HepG2 (cell line): Measurements from ENCODE around the gene GEMIN2. TPM values are rescaled to one million over a fixed set of nuclear protein-coding genes. Genes with fewer than 3 reads are reported as not detected.

ENCODE experiments used
- ATAC-seq: fragments of 200-7000 bp; cut with Tn5 transposase; 3 replicates; pipeline ENCODE4 v1.9.1; 2020; ENCODE audit warnings: mild to moderate bottlenecking, moderate library complexity
- BruUV-seq: library from RNA; stranded (reverse); fragments of 400-500 nt; replicated peaks from 2 replicates; lab custom pipeline; 2021; lab: Mats Ljungman, UMichigan
- CTCF ChIA-PET: fragments of 300-600 bp; formaldehyde crosslinking; extraction: SDS; loops from one replicate; lab custom pipeline; 2021; ENCODE audit warnings: low total read pairs, inconsistent platforms, low intra/inter-chr PET ratio; lab: Yijun Ruan, JAX
- POLR2A ChIA-PET: fragments of 350-600 bp; sonication (Branson Sonifier 250); formaldehyde crosslinking; loops from one replicate; lab custom pipeline; 2020; ENCODE audit warnings: antibody characterized with exemption, inconsistent platforms; lab: Yijun Ruan, JAX
- DNase-seq: peaks from one replicate; pipeline ENCODE4 v3.0.0-alpha.2; 2015; ENCODE audit warnings: low spot score
- FAIRE-seq: peaks from 3 replicates; lab custom pipeline; 2011; peaks lifted over from hg19 to GRCh38; lab: Jason Lieb, UNC
- H2AFZ ChIP-seq: one replicate; pipeline ENCODE4 v1.6.1; 2011; ENCODE audit warnings: low read length, inconsistent platforms
- H3K27ac ChIP-seq: fragments of 300-600 bp; 3 replicates; pipeline ENCODE4 v1.8.0; 2011; ENCODE audit warnings: mixed run types, mild to moderate bottlenecking, mixed read lengths, low read length, inconsistent platforms; ENCODE audit not compliant: insufficient read depth; ENCODE audit errors: extremely low read length
- H3K27me3 ChIP-seq, 2 experiments: fragments of 200-600 bp in 1 of 2; 2 replicates in 1 of 2; 3 replicates in 1 of 2; pipeline versions ENCODE4 v1.6.0 to v1.8.0; 2011; ENCODE audit warnings: low read length in 2 of 2, mild to moderate bottlenecking in 2 of 2, moderate library complexity in 2 of 2, inconsistent platforms in 1 of 2; ENCODE audit not compliant: insufficient read depth in 2 of 2, control insufficient read depth in 1 of 2
- H3K36me3 ChIP-seq, 2 experiments: fragments of 200-600 bp in 1 of 2; replicated peaks in 1 of 2; 2 replicates in 1 of 2; 3 replicates in 1 of 2; pipeline versions ENCODE4 v1.5.1 to v1.8.0; 2011; ENCODE audit warnings: low read length in 2 of 2, inconsistent platforms in 1 of 2; ENCODE audit not compliant: insufficient read depth in 2 of 2, control insufficient read depth in 1 of 2
- H3K4me1 ChIP-seq: 2 replicates; pipeline ENCODE4 v1.5.1; 2012; ENCODE audit warnings: low read length, inconsistent platforms; ENCODE audit not compliant: insufficient read depth
- H3K4me2 ChIP-seq: 2 replicates; pipeline ENCODE4 v1.6.0; 2011; ENCODE audit warnings: low read depth, low read length, inconsistent platforms
- H3K4me3 ChIP-seq, 3 experiments: fragments of 200-600 bp in 1 of 3; sonication (generic), shearing (Covaris generic) in 1 of 3; replicated peaks in 1 of 3; 2 replicates each; pipeline ENCODE4 v1.5.1; 2011 to 2016; ENCODE audit warnings: low read length in 3 of 3, inconsistent platforms in 2 of 3, low read depth in 2 of 3, mild to moderate bottlenecking in 2 of 3, control low read depth in 1 of 3, mixed read lengths in 1 of 3; ENCODE audit not compliant: insufficient read depth in 1 of 3
- H3K79me2 ChIP-seq: one replicate; pipeline ENCODE4 v1.6.1; 2011; ENCODE audit warnings: low read length, inconsistent platforms; ENCODE audit not compliant: insufficient read depth
- H3K9ac ChIP-seq: 2 replicates; pipeline ENCODE4 v1.6.0; 2011; ENCODE audit warnings: mild to moderate bottlenecking, low read depth, low read length, inconsistent platforms; ENCODE audit not compliant: insufficient read depth
- H3K9me3 ChIP-seq: 2 replicates; pipeline ENCODE4 v1.5.1; 2012; ENCODE audit warnings: mild to moderate bottlenecking, low read length
- H4K20me1 ChIP-seq: 2 replicates; pipeline ENCODE4 v1.6.0; 2011; ENCODE audit warnings: inconsistent platforms, mild to moderate bottlenecking, low read length, moderate library complexity; ENCODE audit not compliant: insufficient read depth
- ARNTL ChIP-seq: sonication (generic); formaldehyde crosslinking; IDR thresholded peaks from 2 replicates; pipeline ENCODE4 v1.4.0; 2020; ENCODE audit warnings: mild to moderate bottlenecking, missing genetic modification reagents
- CEBPB ChIP-seq: IDR thresholded peaks from 2 replicates; pipeline ENCODE4 v1.6.1; 2011; ENCODE audit warnings: low read depth, low read length, improper control_type of control experiment, borderline replicate concordance
- HNF4A ChIP-seq: sonication (generic); formaldehyde crosslinking; IDR thresholded peaks from 2 replicates; pipeline ENCODE4 v1.4.0; 2020; ENCODE audit warnings: missing genetic modification reagents
- MEIS1 ChIP-seq: sonication (generic); formaldehyde crosslinking; IDR thresholded peaks from 2 replicates; pipeline ENCODE4 v1.9.0; 2021; ENCODE audit warnings: mild to moderate bottlenecking, missing genetic modification reagents, moderate library complexity, borderline replicate concordance
- MIER2 ChIP-seq: IDR thresholded peaks from 2 replicates; pipeline ENCODE4 v1.6.1; 2016; ENCODE audit warnings: missing biosample characterization, missing genetic modification reagents
- NFKBIZ ChIP-seq: IDR thresholded peaks from 2 replicates; pipeline ENCODE4 v1.6.1; 2018; ENCODE audit warnings: missing genetic modification reagents, missing compliant biosample characterization
- NPAS2 ChIP-seq: sonication (generic); formaldehyde crosslinking; IDR thresholded peaks from 2 replicates; pipeline ENCODE4 v1.8.0; 2022; ENCODE audit warnings: mild to moderate bottlenecking, missing genetic modification reagents, borderline replicate concordance
- PPARG ChIP-seq: conservative IDR thresholded peaks from 2 replicates; pipeline ENCODE4 v1.6.1; 2016; ENCODE audit warnings: missing biosample characterization, missing genetic modification reagents
- ZKSCAN8 ChIP-seq: IDR thresholded peaks from 2 replicates; pipeline ENCODE4 v1.6.1; 2016; ENCODE audit warnings: borderline replicate concordance, missing genetic modification reagents, missing compliant biosample characterization
- ZNF326 ChIP-seq: sonication (generic); formaldehyde crosslinking; IDR thresholded peaks from 2 replicates; pipeline ENCODE4 v1.4.0; 2020; ENCODE audit warnings: missing genetic modification reagents, borderline replicate concordance
- ZNF468 ChIP-seq: sonication (generic); formaldehyde crosslinking; IDR thresholded peaks from 2 replicates; pipeline ENCODE4 v1.8.0; 2022; ENCODE audit warnings: mild to moderate bottlenecking, moderate library complexity, missing genetic modification reagents
- ZNF816 ChIP-seq: sonication (generic); formaldehyde crosslinking; IDR thresholded peaks from 2 replicates; pipeline ENCODE4 v1.8.0; 2022; ENCODE audit warnings: missing genetic modification reagents, mild to moderate bottlenecking, borderline replicate concordance
- WGBS: methylation state at CpG from one replicate; pipeline ENCODE4 v1.1.6; 2017; ENCODE audit warnings: low lambda C conversion rate; 5-methylcytosine and 5-hydroxymethylcytosine counted together
- in situ Hi-C: cut with HindIII; loops from 2 replicates; pipeline ENCODE4 v1.10.0; 2017; ENCODE audit warnings: low pct_unique_long_range_greater_than_20kb; ENCODE audit not compliant: extremely low pct_ligation_motif_present
- intact Hi-C: fragments of 100-400 bp; cut with micrococcal nuclease; formaldehyde crosslinking; loops from one replicate; pipeline ENCODE4 v1.10.0; 2022; ENCODE audit not compliant: unreplicated experiment
- polyA plus RNA-seq, 8 experiments: library from polyadenylated mRNA; depleted of rRNA in 3 of 8; stranded (reverse) in 7 of 8; unstranded in 1 of 8; fragments of >200 nt; fragmentation: Illumina TruSeq in 4 of 8; extraction: Trizol in 4 of 8; gene quantifications; 2 replicates each; pipeline versions ENCODE4 v1.2.1 to v1.2.3, GENCODE V29; 2011 to 2016; ENCODE audit warnings: low read depth in 4 of 8, missing spikeins in 1 of 8, mixed read lengths in 1 of 8; ENCODE audit not compliant: insufficient read depth in 1 of 8
- total RNA-seq, 5 experiments: library from RNA; depleted of rRNA; stranded (reverse); fragments of >200 nt; fragmentation: Illumina TruSeq; extraction: Trizol; gene quantifications; 2 replicates each; pipeline ENCODE4 v1.2.3, GENCODE V29; 2016; ENCODE audit warnings: low read depth in 1 of 5
- TF ChIP-seq, protein P1 (sequence below): sonication (generic); formaldehyde crosslinking; IDR thresholded peaks from 2 replicates; pipeline ENCODE4 v1.4.0; 2020; ENCODE audit warnings: missing genetic modification reagents, mild to moderate bottlenecking, borderline replicate concordance
- TF ChIP-seq, protein P2 (sequence below): sonication (generic); formaldehyde crosslinking; IDR thresholded peaks from 2 replicates; pipeline ENCODE4 v1.4.0; 2020; ENCODE audit warnings: missing genetic modification reagents, low read depth, mild to moderate bottlenecking, borderline replicate concordance

GEMIN2 gene
- total and polyA plus RNA-seq, 2 of the 13 experiments (the other 11 are each of a cell fraction or from before 2014, with no cell fraction given): 54.8 to 110 TPM

DNA sequence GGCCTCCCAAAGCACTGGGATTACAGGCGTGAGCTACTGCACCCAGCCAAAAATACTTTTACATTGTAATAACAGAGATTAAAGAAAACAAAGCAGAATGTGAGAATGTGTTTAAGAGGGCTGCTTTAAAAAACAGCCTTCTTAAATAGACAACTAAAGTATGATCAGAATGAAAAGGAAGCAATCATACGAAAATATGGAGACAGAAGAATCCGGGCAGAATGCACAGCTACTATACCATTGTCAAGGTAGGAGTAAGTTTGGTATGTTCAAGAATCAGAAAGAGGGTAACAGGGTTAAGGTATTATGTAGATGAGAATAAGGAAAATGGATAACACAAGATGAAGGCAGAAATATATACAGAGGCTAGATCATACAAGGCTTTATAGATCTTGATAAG, 19.6 kb upstream of the GEMIN2 start:
- Histone ChIP-seq H3K79me2 (peaks cover 80% of the 10 kb centered on the region), H4K20me1 (peaks cover 86% of the 10 kb centered on the region), H3K27ac (no peak overlapping the region), H3K9me3 (no peaks in the 10 kb centered on the region), H3K36me3 (peaks cover 41 to 68% of the 10 kb centered on the region in 2 experiments), H3K4me2 (no peak overlapping the region), H3K4me3 (no peak overlapping the region), H3K27me3 (no peaks in the 10 kb centered on the region), H3K9ac (no peak overlapping the region), H3K4me1 (peaks cover 61% of the 10 kb centered on the region), H2AFZ (no peak overlapping the region)
- in situ Hi-C loops (no loop called here), intact Hi-C loops (no loop called here)
- FAIRE-seq: no peak
- WGBS: 97% methylated on average over 3 of the region's 3 CpGs
- ChIA-PET POLR2A (interaction anchor here (1.2 to 2.3 kb wide), 3 partner anchors 8 to 138 kb away, joined by 3 to 21 read pairs (median 4); partner anchors contain the start of genes SEC23A and TRAPPC6B), CTCF (no interaction called here)
- no peak for DNase-seq
- TF ChIP-seq NFKBIZ (CRISPR knock-in tag) (no peak), ZNF816 (CRISPR knock-in tag) (0 out of 2 replicates have a peak, but pooled peaks have one; percentile 60)
- no TSS peak for BruUV-seq
- ATAC-seq: no peak

DNA sequence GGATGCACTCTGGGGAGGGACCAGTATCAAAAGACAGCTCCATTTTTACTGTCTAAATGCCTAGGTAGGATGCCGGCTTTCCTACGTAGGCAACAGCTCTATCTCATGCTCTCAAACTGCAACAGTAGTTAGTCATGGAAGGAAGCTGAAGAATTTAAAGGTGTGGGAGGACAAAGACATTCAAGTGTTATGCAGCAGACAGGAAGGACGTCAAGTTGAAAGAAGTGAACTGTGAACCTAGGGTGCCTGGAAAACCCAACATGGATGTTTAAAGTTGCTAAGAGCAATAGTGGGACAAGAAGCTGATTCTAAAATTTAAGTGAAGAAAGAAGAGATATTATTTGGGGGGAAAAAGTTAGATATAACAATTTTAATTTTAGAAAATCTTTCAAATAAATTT, 17.0 kb upstream of the GEMIN2 start:
- peaks cover 88% of the 10 kb centered on the region for H3K79me2 ChIP-seq
- DNase-seq (peak; percentile 90), FAIRE-seq (no peak), ATAC-seq (peak; percentile 70)
- peaks cover 76% of the 10 kb centered on the region for H3K4me1 ChIP-seq
- H3K27me3 ChIP-seq: no peaks in the 10 kb centered on the region; a peak in 1 of 5 replicates
- ChIA-PET CTCF (interaction anchor here (0.6 kb wide), 1 partner anchor 31 kb away, joined by 3 read pairs; no protein-coding TSS in a partner anchor), POLR2A (interaction anchor here (0.7 to 4.1 kb wide), 7 partner anchors 11 to 335 kb away, joined by 3 to 25 read pairs (median 8); partner anchors contain the start of genes FBXO33, GEMIN2 and TRAPPC6B)
- BruUV-seq: no TSS peak
- H3K27ac ChIP-seq: peak overlapping the region; percentile 36
- peaks cover 86% of the 10 kb centered on the region for H4K20me1 ChIP-seq
- H3K9me3 ChIP-seq: no peaks in the 10 kb centered on the region
- WGBS: 40% methylated on average over 3 of the region's 3 CpGs
- peaks cover 23 to 47% of the 10 kb centered on the region in 2 experiments for H3K36me3 ChIP-seq
- peak overlapping the region; percentile 50 for H3K4me2 ChIP-seq
- intact Hi-C loops: no loop called here
- no peak overlapping the region for H2AFZ ChIP-seq
- H3K9ac ChIP-seq: no peak overlapping the region
- H3K4me3 ChIP-seq: 0 out of 6 replicates have a peak overlapping the region, but pooled peaks of 1 of the 3 experiments have one; percentile 2
- in situ Hi-C loops: no loop called here
- TF ChIP-seq, protein P1, sequence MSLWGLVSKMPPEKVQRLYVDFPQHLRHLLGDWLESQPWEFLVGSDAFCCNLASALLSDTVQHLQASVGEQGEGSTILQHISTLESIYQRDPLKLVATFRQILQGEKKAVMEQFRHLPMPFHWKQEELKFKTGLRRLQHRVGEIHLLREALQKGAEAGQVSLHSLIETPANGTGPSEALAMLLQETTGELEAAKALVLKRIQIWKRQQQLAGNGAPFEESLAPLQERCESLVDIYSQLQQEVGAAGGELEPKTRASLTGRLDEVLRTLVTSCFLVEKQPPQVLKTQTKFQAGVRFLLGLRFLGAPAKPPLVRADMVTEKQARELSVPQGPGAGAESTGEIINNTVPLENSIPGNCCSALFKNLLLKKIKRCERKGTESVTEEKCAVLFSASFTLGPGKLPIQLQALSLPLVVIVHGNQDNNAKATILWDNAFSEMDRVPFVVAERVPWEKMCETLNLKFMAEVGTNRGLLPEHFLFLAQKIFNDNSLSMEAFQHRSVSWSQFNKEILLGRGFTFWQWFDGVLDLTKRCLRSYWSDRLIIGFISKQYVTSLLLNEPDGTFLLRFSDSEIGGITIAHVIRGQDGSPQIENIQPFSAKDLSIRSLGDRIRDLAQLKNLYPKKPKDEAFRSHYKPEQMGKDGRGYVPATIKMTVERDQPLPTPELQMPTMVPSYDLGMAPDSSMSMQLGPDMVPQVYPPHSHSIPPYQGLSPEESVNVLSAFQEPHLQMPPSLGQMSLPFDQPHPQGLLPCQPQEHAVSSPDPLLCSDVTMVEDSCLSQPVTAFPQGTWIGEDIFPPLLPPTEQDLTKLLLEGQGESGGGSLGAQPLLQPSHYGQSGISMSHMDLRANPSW (CRISPR knock-in tag): no peak
- TF ChIP-seq MEIS1 (CRISPR knock-in tag) (no peak), ARNTL (CRISPR knock-in tag) (no peak), NPAS2 (CRISPR knock-in tag) (no peak), ZNF468 (CRISPR knock-in tag) (no peak), HNF4A (CRISPR knock-in tag) (peak; percentile 81), CEBPB (no peak), MIER2 (CRISPR knock-in tag) (peak; percentile 69; the same call in 1 of the 2 replicates), ZNF326 (no peak), PPARG (CRISPR knock-in tag) (peak; percentile 49; the same call in 1 of the 2 replicates), ZKSCAN8 (CRISPR knock-in tag) (0 out of 2 replicates have a peak, but pooled peaks have one; percentile 59)
- TF ChIP-seq, protein P2, sequence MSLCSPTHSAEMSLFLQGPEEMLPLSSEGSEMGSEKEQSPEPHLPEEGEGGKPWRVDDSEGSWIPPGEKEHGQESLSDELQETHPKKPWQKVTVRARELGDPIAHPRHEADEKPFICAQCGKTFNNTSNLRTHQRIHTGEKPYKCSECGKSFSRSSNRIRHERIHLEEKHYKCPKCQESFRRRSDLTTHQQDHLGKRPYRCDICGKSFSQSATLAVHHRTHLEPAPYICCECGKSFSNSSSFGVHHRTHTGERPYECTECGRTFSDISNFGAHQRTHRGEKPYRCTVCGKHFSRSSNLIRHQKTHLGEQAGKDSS (CRISPR knock-in tag): no peak
